Measurements from ENCODE around the gene SLX9.
A peak's percentile ranks its signal among the peaks of the same experiment; 100 is the strongest.

The SLX9 gene

GRCh38 chr21:44929799-44930542 is 9.9 kb upstream of the SLX9 start:
- H3K4me3 ChIP-seq (ENCODE audit: severe bottlenecking) = no peak overlapping the region
- TF ChIP-seq, protein P1, sequence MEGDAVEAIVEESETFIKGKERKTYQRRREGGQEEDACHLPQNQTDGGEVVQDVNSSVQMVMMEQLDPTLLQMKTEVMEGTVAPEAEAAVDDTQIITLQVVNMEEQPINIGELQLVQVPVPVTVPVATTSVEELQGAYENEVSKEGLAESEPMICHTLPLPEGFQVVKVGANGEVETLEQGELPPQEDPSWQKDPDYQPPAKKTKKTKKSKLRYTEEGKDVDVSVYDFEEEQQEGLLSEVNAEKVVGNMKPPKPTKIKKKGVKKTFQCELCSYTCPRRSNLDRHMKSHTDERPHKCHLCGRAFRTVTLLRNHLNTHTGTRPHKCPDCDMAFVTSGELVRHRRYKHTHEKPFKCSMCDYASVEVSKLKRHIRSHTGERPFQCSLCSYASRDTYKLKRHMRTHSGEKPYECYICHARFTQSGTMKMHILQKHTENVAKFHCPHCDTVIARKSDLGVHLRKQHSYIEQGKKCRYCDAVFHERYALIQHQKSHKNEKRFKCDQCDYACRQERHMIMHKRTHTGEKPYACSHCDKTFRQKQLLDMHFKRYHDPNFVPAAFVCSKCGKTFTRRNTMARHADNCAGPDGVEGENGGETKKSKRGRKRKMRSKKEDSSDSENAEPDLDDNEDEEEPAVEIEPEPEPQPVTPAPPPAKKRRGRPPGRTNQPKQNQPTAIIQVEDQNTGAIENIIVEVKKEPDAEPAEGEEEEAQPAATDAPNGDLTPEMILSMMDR (IDR thresholded peaks at IDR 0.05; ENCODE audit: poor library complexity, severe bottlenecking) = no peak
- peaks cover 44% of the 10 kb centered on the region for H3K4me1 ChIP-seq (ENCODE audit: insufficient read depth, poor library complexity, severe bottlenecking)
- H3K36me3 ChIP-seq (ENCODE audit: low read depth) = no peaks in the 10 kb centered on the region
- H3K27me3 ChIP-seq (ENCODE audit: insufficient read depth, poor library complexity, severe bottlenecking) = peaks cover 6% of the 10 kb centered on the region
- no peak for ATAC-seq (ENCODE audit: low read depth)
- no peaks in the 10 kb centered on the region for H3K9me3 ChIP-seq (ENCODE audit: severe bottlenecking)
- no peak overlapping the region for H3K27ac ChIP-seq (ENCODE audit: poor library complexity, severe bottlenecking)
- no peak for DNase-seq (ENCODE audit: low spot score)

- TF ChIP-seq, protein P1 (IDR thresholded peaks at IDR 0.05; ENCODE audit: poor library complexity, severe bottlenecking) = no peak
- ATAC-seq (ENCODE audit: low read depth) (no peak), DNase-seq (ENCODE audit: low spot score) (no peak)
- no peaks in the 10 kb centered on the region for H3K36me3 ChIP-seq (ENCODE audit: low read depth)
- H3K9me3 ChIP-seq (ENCODE audit: severe bottlenecking) = no peaks in the 10 kb centered on the region
- H3K4me1 ChIP-seq (ENCODE audit: insufficient read depth, poor library complexity, severe bottlenecking) = peaks cover 38% of the 10 kb centered on the region
- peaks cover 6% of the 10 kb centered on the region for H3K27me3 ChIP-seq (ENCODE audit: insufficient read depth, poor library complexity, severe bottlenecking)
- H3K4me3 ChIP-seq (ENCODE audit: severe bottlenecking) = no peak overlapping the region
- H3K27ac ChIP-seq (ENCODE audit: poor library complexity, severe bottlenecking) = no peak overlapping the region
These were observed 9.3 kb upstream of the SLX9 start for GRCh38 chr21:44930543-44930981.

DNA sequence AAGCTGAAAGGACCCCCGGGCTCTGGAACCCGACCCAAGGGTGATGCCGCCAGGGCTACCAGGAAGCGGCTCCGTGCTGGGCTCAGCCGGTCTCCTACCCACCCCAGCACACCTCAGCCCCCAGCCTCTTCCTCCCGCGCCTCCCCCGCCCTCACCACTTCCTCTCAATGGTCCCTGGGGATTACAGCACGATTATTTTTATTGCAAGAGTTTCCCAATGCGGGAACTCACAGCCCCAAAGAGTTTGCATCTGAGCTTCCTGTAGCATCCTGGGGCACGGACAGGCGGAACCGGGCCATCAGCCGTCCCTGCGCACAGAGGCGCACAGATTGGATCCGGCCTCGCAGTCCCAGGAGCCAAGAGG is 8.7 kb upstream of the SLX9 start:
- H3K4me1 ChIP-seq (ENCODE audit: insufficient read depth, poor library complexity, severe bottlenecking) = peaks cover 32% of the 10 kb centered on the region
- no peaks in the 10 kb centered on the region for H3K9me3 ChIP-seq (ENCODE audit: severe bottlenecking)
- no peak overlapping the region for H3K4me3 ChIP-seq (ENCODE audit: severe bottlenecking)
- H3K36me3 ChIP-seq (ENCODE audit: low read depth) = no peaks in the 10 kb centered on the region
- no peak for ATAC-seq (ENCODE audit: low read depth)
- DNase-seq (ENCODE audit: low spot score) = no peak
- H3K27ac ChIP-seq (ENCODE audit: poor library complexity, severe bottlenecking) = no peak overlapping the region
- TF ChIP-seq, protein P1 (IDR thresholded peaks at IDR 0.05; ENCODE audit: poor library complexity, severe bottlenecking) = no peak
- H3K27me3 ChIP-seq (ENCODE audit: insufficient read depth, poor library complexity, severe bottlenecking) = peaks cover 6% of the 10 kb centered on the region

DNA sequence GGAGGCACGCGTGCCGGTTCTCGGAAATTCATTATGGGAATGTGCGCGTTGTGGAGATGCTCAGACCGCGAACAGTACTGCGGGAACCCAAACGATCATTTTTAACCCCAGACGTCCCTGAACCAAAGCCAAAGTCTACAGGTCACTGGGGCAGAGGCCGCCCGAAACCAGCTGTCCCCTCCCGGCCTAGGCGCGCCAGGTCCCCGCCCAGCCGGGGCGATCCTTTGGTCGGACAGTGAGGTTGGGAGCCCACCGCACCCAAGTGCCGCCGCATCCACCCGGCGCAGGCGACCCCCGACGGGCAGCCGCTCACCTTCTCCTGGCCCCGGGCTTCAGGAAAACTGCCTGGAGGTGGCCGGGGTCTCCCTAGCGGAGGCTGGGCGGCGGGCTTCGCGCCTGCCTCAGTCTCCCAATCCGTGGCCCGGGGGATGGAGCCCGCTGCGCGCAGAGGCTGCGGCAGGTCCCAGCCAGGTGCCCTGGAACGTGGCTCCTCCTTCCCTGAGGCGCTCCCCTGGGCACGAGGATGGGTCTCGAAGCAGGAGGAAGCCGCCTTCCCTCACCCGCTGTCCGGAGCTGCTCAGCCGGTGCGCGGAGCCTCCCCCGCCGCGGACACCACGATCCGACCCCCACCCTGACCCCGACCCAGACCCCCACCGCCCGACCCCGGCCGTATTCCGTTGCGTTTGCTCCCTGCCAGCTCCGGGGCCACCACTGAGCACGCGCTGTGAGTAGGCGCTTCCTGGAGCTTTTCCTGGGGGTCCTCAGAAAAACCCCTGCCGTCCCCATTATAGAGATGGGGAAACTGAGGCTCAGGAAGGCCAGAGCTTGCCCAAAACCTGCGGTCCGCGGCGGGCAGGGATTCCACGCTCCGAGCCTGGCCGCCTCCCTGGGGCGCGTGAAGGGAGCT is 8.1 kb upstream of the SLX9 start:
- ATAC-seq (ENCODE audit: low read depth) (no peak), DNase-seq (ENCODE audit: low spot score) (no peak)
- Histone ChIP-seq H3K9me3 (ENCODE audit: severe bottlenecking) (no peaks in the 10 kb centered on the region), H3K27ac (ENCODE audit: poor library complexity, severe bottlenecking) (no peak overlapping the region), H3K4me3 (ENCODE audit: severe bottlenecking) (peak overlapping the region; percentile 24), H3K4me1 (ENCODE audit: insufficient read depth, poor library complexity, severe bottlenecking) (peaks cover 26% of the 10 kb centered on the region), H3K36me3 (ENCODE audit: low read depth) (no peaks in the 10 kb centered on the region), H3K27me3 (ENCODE audit: insufficient read depth, poor library complexity, severe bottlenecking) (peaks cover 6% of the 10 kb centered on the region)
- TF ChIP-seq, protein P1 (IDR thresholded peaks at IDR 0.05; ENCODE audit: poor library complexity, severe bottlenecking) = no peak

Data from RWPE2 (cell line).